Erythroblast (primary cell): ENCODE measurements around the gene ELMO3.

Experiments
- DNase-seq, 2 experiments: peaks; one replicate each; lab custom pipeline; 2025; lab: John Stamatoyannopoulos, UW
- GATA1 ChIP-seq: IDR thresholded peaks from 2 replicates; pipeline ENCODE4 v1.6.1; 2011; ENCODE audit warnings: low read depth, mild to moderate bottlenecking, control low read depth, low read length, moderate library complexity
- POLR2A ChIP-seq: IDR thresholded peaks from 2 replicates; pipeline ENCODE4 v1.6.1; 2011; ENCODE audit warnings: mild to moderate bottlenecking, low read length

The ELMO3 gene

DNA sequence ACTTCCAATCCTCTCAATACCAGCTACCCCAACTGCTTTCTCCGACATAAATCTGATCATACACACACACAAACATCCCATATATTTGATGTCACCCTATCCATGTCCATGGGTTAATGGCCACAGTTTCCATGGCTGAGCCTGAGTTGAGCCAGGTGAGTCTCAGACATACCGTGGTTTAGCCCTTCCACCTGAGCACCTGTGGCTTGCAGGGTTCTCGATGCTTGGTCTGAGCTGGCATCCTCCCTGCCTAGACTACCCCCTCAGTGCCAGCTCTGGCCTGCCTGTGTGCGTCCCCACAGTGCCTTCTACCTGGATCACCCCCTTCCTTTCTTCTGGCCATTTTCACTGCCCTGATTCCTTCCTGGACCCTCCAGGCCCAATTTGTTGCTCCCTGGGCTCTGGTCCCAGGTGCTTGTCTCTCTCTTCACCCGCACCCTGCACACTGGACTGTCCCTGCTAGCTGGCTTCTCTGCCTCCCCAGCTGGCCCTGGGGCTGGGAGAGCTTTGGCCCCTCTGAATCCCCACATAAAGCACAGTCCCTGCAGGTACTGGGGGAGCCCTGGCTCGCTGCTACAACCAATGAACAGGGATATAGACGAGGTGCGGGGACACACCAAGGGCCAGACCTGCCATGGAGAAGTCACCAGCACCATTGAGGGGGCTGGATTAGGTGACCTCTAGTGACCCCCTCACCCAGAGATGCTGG is 7.4 kb downstream of the ELMO3 start:
- DNase-seq = no peak
- TF ChIP-seq POLR2A (peak; percentile 21), GATA1 (no peak)

DNA sequence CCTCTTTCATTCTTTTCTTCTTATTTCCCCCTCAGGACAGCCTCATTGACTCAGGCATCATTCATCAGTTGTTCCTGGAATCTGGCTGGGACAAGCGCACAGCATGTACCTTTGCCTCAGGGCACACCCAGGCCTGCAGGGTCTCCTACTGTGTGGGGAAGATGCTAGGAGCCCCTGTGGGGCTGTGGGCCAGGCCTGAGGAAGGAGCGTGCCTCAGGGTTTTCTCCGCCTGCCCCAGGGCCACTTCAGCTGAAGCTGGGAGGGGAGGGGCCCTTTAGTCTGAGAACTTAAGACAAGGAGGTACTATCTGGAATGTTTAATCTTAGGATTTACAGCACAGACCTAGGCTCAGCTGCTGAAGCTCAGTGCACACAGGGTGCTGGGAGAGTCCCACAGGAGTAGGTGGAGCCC is 7.9 kb downstream of the ELMO3 start:
- no peak for TF ChIP-seq POLR2A
- no peak for TF ChIP-seq GATA1
- DNase-seq = no peak

DNA sequence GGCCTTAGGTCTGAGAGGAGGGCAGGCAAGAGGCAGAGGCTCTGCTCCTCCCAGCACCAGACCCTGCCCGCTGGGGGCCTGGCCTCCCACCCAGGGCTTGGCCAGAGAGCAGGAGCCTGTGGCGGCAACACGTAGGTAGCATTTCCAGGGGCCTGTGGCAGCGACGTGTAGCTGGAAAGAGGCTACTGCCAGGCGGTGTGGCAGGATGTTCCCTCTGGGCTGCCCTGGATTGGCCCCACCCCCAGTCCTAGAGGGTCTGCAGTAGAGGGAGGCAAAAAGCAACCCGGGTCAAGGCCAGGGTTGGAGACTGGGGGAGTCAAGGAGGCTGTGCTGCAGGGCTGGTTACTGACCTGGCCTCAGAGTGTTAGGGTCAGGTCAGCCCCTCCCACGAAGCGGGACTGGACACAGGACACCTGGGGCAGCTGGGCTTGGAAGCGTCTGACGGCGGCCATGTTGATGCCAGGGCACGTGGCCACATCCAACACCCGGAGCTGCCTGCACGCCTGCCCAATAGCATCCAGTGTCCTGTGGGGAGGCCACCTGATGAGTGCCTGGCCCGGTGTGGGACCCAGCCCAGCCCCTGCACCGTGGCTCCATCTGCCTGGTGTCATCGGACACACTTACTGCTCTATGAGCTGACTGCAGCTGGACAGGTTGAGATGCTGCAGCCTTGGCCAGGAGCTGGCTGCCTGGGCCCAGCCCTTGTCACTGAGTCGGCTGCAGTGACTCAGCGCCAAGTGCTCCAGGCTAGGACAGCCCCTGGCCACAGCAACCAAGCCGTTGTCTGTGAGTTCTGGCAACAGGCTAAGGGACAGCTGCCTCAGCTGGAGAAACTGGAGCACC is 8.5 kb downstream of the ELMO3 start:
- peak; percentile 42 for TF ChIP-seq POLR2A
- no peak for TF ChIP-seq GATA1
- DNase-seq = peak; percentile 57 to 71

DNA sequence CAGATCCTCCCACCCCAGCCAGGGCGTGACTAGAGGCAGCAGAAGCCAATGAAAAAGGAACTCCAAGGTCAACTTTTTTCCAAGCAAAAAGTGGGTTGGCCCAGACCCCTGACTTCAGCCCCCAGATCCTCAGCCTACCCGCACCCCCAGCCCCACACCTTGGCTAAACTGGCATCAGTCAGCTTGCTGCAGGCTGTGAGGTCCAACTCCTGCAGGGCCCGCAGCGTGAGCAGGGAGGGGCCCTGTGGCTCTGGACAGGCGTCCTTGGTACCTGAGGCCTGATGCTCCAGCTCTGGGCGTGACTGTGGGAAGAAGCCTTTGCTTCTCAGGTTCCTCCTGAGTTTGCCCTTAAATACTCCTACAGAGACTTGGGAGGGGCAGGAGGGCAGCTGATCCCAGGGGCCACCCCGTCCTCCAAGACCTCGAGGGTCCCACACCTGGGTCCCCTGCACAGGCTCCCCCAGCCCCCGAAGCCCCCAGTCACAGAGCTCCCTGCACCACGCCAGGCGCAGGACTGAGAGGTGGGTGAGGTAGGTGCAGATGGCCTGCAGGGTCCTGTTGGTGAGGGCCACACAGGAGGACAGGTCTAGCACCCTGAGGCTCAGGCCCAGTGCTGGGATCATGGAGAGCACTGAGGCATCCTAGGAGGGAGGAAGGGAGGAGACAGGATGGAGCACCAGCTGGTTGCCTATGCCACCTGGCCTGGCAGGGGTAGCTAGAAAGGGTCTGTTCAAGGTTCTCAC is 9.4 kb downstream of the ELMO3 start:
- TF ChIP-seq GATA1 (no peak), POLR2A (no peak)
- DNase-seq = no peak

DNA sequence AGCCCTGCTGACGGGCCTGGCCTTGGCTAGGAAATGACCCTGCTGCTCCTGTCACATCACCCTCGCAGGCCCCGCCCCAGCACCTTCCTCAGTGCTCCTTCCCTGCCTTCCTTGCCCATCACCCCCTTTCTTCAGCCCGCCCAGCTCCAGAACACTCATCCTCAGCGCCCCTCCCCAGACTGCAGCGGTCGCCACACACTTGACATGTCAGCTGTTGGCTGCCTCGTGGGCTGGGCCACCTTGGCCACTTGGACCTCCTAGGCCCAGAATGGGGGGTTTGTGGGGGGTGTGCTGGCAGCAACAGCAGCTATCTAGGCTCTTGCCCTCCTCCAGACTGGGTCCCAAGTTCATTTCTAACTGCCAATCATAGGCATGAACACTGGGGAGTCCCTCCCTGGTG is 10.6 kb downstream of the ELMO3 start:
- TF ChIP-seq GATA1 = no peak
- no peak for TF ChIP-seq POLR2A
- DNase-seq = no peak

DNA sequence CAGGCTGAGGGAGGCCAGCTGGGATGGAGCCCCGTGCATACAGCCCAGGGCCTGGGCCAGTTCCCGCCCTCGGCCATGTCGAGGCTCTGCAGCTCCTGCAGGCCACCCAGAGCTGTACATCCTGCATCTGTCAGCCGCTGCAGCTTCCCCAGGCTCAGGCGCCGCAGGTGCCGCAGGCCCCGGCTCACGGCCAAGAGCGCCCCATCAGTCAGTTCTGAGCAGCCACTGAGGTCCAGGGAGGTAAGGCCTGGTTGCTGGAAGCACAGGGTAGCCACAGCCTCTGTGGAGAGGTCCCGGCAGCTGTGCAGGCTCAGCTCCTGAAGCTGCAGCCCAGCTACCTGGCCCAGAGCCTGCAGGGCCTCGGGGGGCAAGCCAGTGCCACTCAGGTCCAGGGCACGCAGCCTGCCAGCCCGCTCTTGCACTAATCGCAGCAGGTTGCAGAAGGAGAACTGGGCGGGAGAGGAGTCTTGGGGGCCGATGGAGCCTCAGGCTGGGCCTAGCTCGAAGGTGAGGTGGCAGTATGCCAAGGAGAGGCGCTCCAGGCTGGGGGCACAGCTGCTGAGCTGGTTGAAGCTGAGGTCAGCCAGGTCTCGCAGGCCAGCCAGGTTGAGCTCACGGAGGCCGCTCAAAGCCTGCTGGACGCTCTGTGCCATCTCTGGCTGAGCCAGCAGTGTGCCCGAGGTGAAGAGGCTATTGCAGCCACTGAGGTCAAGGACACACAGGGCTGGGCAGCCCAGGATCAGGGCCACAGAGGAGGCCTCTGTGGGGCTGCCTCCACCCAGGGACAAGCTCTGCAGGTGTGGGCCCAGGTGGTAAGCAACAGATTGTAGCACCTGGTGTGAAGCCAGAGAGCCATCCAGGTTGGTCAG is 11.4 kb downstream of the ELMO3 start:
- DNase-seq = no peak
- no peak for TF ChIP-seq GATA1
- no peak for TF ChIP-seq POLR2A

DNA sequence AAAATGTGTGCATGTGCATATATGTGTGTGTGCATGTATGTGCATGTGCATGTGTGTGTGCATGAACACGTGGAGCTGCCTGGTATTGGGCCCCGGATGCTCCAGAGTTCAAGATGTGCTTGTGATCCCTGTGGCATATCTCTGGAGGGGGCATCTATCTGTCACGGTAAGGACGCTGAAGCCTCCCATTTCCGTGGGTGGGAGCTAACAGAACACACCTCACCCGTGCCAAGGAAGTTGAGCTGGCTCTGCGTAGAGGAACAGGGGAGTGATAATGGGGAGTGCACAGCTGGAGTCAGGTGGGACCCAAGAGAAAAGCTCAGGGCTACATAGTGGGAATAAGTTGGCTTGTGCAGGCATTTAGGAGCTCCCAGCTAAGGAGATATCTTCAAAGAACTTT is 12.7 kb downstream of the ELMO3 start:
- DNase-seq = no peak

DNA sequence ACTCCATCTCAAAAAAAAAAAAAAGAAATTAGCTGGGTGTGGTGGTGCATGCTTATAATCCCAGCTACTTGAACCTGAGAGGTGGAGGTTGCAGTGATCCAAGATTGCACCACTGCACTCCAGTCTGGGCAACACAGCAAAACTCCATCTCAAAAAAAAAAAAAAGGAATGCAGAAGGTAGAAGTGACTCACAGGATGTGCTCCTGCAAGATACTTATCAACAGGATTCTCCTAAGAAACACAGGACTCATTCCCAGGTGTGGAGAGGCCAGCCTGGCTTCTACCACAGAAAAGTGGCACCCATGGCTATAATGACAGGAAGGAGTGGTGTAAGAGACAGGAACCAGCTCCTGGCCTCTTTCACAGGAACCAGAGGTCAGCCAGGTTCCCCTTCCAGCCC is 13.8 kb downstream of the ELMO3 start:
- no peak for DNase-seq
- TF ChIP-seq POLR2A (no peak), GATA1 (no peak)

More for the DNA sequence above, 12.7 kb downstream of the ELMO3 start:
- TF ChIP-seq POLR2A (no peak), GATA1 (no peak)

DNA sequence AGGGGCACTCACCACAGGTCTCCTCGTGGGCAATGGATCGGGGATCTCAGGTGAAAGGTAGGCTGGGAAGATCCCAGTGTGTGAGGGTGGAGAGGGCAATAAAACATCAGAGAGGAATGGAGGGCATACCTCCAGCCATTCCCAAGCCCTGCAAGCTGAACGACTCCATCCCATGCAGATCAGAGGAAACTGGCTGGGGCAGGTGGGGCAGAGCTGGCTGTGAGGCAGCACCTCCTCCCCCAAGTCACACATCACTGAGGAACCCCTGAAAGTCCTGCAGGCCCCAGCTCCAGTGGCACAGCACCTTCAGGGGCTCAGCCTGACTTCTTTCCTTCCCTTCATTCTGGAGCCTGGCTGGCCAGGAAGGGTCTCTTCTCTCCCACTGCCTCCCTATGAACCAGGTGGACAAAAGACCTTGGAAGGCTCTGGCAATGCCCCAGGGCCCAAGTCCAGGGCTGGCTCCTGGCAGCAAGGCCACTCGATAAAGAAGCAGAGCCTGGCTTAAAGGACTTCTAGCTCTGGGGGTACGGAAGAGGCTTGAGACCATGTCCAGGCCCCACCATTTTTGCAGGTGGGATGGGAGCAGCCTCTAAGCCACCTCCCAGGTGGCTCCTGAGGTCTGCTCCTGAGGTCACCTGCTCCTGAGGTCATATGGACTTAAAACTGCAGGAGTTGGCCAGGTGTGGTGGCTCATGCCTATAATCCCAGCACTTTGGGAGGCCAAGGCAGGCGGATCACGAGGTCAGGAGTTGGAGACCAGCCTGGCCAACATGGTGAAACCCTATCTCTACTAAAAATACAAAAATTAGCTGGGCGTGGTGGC is 14.5 kb downstream of the ELMO3 start:
- no peak for TF ChIP-seq POLR2A
- TF ChIP-seq GATA1 = no peak
- no peak for DNase-seq

DNA sequence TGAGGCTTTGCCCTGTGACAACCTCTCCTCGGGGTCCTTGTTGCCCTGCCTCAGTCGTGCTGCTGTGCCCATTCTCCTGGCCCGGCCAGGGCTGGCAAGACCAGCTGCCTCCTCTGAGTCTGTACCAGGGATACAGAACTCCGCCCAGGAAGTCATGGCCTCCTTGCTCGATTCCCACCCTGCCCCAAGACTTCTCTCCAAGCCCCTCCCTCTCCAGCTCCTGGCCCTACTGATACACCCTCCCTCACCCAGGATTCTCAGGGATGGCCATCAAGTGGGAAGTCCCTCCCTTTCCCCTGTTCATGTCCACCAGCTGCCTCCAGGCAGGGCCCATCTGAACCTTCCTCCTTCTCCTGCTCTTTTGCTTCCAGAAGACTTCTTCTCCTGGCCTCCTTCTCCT is 16.8 kb downstream of the ELMO3 start:
- TF ChIP-seq GATA1 (no peak), POLR2A (no peak)

DNA sequence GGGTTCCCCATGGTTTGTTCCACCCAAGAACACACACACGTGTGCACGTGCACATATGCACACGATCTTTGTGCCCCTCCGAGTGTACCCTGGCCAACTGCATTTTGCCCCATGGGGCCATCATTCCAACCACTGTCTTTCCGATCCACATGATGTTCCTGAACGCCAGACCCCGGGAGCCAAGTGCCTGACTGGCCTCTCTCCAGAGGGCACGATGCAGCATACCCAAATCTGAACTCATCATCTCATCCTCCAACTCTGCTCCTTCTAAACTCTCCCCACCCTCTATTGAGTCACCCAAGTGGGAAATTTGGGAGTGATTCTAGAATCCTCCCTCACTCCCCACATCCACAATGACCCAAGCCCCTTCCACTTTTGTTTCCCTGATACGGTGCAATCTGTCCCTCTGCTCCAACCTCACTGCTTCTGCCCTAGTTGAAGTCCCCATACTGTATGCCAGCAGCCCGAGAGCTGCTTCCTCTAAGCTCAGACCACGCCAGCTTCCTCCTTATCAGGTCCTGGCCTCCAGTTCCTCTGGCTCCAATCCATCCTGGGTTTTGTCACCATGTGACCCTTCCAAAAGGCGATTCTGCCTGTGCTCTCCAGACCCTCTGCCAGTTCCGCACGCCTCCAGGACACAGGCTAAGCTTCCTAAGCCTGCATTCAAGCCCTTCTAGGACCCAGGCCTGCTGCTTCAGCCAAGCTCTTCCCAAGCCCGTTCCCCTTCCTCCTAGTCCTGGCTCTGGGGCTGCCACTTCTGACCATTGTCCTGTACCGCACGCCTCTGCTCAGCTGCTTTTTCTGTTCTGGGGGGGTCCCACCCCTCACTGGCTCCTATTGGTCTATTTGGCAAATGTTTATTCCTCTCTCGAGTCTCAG is 17.9 kb downstream of the ELMO3 start:
- DNase-seq = peak; percentile 77 to 81
- TF ChIP-seq POLR2A (no peak), GATA1 (no peak)

More for the DNA sequence above, 16.8 kb downstream of the ELMO3 start:
- no peak for DNase-seq
